GM18858 (cell line): ENCODE data around the gene OR1D5.
"Not testable (repeated sequence)": the region's sequence is repeated elsewhere in the genome, so short reads cannot be mapped to it uniquely, and the experiment has no call there.

Experiments used
- ATAC-seq: cut with Tn5 transposase; IDR thresholded peaks from one replicate; pipeline ENCODE4 v1.9.1; 2021; ENCODE audit not compliant: unreplicated experiment

The OR1D5 gene

GRCh38 chr17:3032258-3033247 is 30.9 kb downstream of the OR1D5 start:
- ATAC-seq: no peak

- ATAC-seq: not testable (repeated sequence)
Measured at GRCh38 chr17:3030852-3031470, 32.4 kb downstream of the OR1D5 start.

- no peak for ATAC-seq
Measured at GRCh38 chr17:3030096-3030495, 33.3 kb downstream of the OR1D5 start.

- no peak for ATAC-seq
Measured at GRCh38 chr17:3029213-3029913, 34.0 kb downstream of the OR1D5 start.

GRCh38 chr17:3027786-3028532 is 35.4 kb downstream of the OR1D5 start:
- ATAC-seq: no peak

GRCh38 chr17:3026856-3027751 is 36.3 kb downstream of the OR1D5 start:
- ATAC-seq: no peak

- ATAC-seq: no peak
Measured at GRCh38 chr17:3026125-3026855, 37.1 kb downstream of the OR1D5 start.

- no peak for ATAC-seq
Measured at GRCh38 chr17:3025421-3026124, 37.8 kb downstream of the OR1D5 start.

GRCh38 chr17:3024346-3024745 is 39.1 kb downstream of the OR1D5 start:
- no peak for ATAC-seq

- ATAC-seq: no peak
Measured at GRCh38 chr17:3022197-3022596, 41.2 kb downstream of the OR1D5 start.

- ATAC-seq: no peak
Measured at GRCh38 chr17:3020381-3020780, 43.0 kb downstream of the OR1D5 start.

GRCh38 chr17:3019761-3020160 is 43.6 kb downstream of the OR1D5 start:
- ATAC-seq: no peak

GRCh38 chr17:3017936-3018335 is 45.5 kb downstream of the OR1D5 start:
- no peak for ATAC-seq

GRCh38 chr17:3015890-3016289 is 47.5 kb downstream of the OR1D5 start:
- ATAC-seq: no peak

- ATAC-seq: no peak
Measured at GRCh38 chr17:3012926-3013581, 50.4 kb downstream of the OR1D5 start.
